Keratinocyte (primary cell): ENCODE data around the gene ERN2. TPM values are rescaled to one million over a fixed set of nuclear protein-coding genes. Genes with fewer than 3 reads are reported as not detected.

Source experiments
- DNase-seq: peaks from one replicate; pipeline ENCODE4 v3.0.0-alpha.2; 2011; ENCODE audit warnings: low read depth, missing footprints, low spot score
- FAIRE-seq: peaks from 2 replicates; lab custom pipeline; 2011; peaks lifted over from hg19 to GRCh38; lab: Jason Lieb, UNC
- H2AFZ ChIP-seq: 2 replicates; pipeline ENCODE4 v1.6.0; 2012; ENCODE audit warnings: low read length, control low read depth, inconsistent platforms; ENCODE audit not compliant: control insufficient read depth
- H3K27ac ChIP-seq: 2 replicates; pipeline ENCODE4 v1.5.1; 2011; ENCODE audit warnings: low read length; ENCODE audit not compliant: control insufficient read depth, insufficient read depth
- H3K27me3 ChIP-seq: 3 replicates; pipeline ENCODE4 v1.6.0; 2011; ENCODE audit warnings: low read length; ENCODE audit not compliant: control insufficient read depth, insufficient read depth; ENCODE audit errors: extremely low read depth
- H3K36me3 ChIP-seq, 2 experiments: 2 replicates in 1 of 2; 3 replicates in 1 of 2; pipeline ENCODE4 v1.5.1; 2011; ENCODE audit warnings: low read length in 2 of 2, mild to moderate bottlenecking in 1 of 2; ENCODE audit not compliant: control insufficient read depth in 2 of 2, insufficient read depth in 2 of 2; ENCODE audit errors: extremely low read depth in 1 of 2
- H3K4me1 ChIP-seq: 3 replicates; pipeline ENCODE4 v1.5.1; 2011; ENCODE audit warnings: low read length; ENCODE audit not compliant: control insufficient read depth, insufficient read depth; ENCODE audit errors: extremely low read depth
- H3K4me2 ChIP-seq: 3 replicates; pipeline ENCODE4 v1.6.0; 2011; ENCODE audit warnings: low read depth, low read length; ENCODE audit not compliant: control insufficient read depth, insufficient read depth; ENCODE audit errors: extremely low read depth
- H3K4me3 ChIP-seq, 3 experiments: fragments of 200-600 bp in 1 of 3; sonication (generic) in 1 of 3; 2 replicates in 2 of 3; 3 replicates in 1 of 3; pipeline ENCODE4 v1.5.1; 2011 to 2016; ENCODE audit warnings: low read length in 3 of 3, mild to moderate bottlenecking in 3 of 3, control low read depth in 2 of 3, inconsistent platforms in 1 of 3, low read depth in 1 of 3, mixed read lengths in 1 of 3, mixed run types in 1 of 3, moderate library complexity in 1 of 3; ENCODE audit not compliant: control insufficient read depth in 2 of 3, insufficient read depth in 2 of 3; ENCODE audit errors: extremely low read depth in 1 of 3
- H3K79me2 ChIP-seq: 2 replicates; pipeline ENCODE4 v1.6.0; 2012; ENCODE audit warnings: low read length; ENCODE audit not compliant: control insufficient read depth, insufficient read depth
- H3K9ac ChIP-seq: 3 replicates; pipeline ENCODE4 v1.6.0; 2011; ENCODE audit warnings: low read length; ENCODE audit not compliant: control insufficient read depth, insufficient read depth; ENCODE audit errors: extremely low read depth
- H3K9me1 ChIP-seq: 3 replicates; pipeline ENCODE4 v1.6.0; 2011; ENCODE audit warnings: low read length; ENCODE audit not compliant: control insufficient read depth, insufficient read depth; ENCODE audit errors: extremely low read depth
- H3K9me3 ChIP-seq: 2 replicates; pipeline ENCODE4 v1.5.1; 2012; ENCODE audit warnings: low read depth, low read length; ENCODE audit not compliant: control insufficient read depth
- H4K20me1 ChIP-seq: 3 replicates; pipeline ENCODE4 v1.6.0; 2011; ENCODE audit warnings: low read length; ENCODE audit not compliant: control insufficient read depth, insufficient read depth; ENCODE audit errors: extremely low read depth
- CTCF ChIP-seq, 3 experiments: IDR thresholded peaks in 1 of 3; conservative IDR thresholded peaks in 1 of 3; optimal IDR thresholded peaks in 1 of 3; 2 replicates in 2 of 3; 3 replicates in 1 of 3; pipeline versions ENCODE3 to v1.5.1; 2011; ENCODE audit warnings: low read length in 3 of 3, mild to moderate bottlenecking in 3 of 3, moderate library complexity in 2 of 3, control low read depth in 1 of 3, inconsistent platforms in 1 of 3; ENCODE audit not compliant: insufficient read depth in 2 of 3; ENCODE audit errors: extremely low read depth in 1 of 3
- EZH2 ChIP-seq: IDR thresholded peaks from one replicate; pipeline ENCODE4 v1.6.1; 2012; ENCODE audit warnings: inconsistent platforms, mild to moderate bottlenecking, low read length, moderate library complexity
- dilution Hi-C: fragments of 300-500 bp; cut with MboI; formaldehyde crosslinking; loops from one replicate; pipeline ENCODE4 v1.7.0; 2020; ENCODE audit warnings: low sequenced_read_pairs; ENCODE audit not compliant: extremely low pct_ligation_motif_present
- polyA plus RNA-seq, 5 experiments: library from polyadenylated mRNA; depleted of rRNA in 3 of 5; stranded (reverse) in 3 of 5; stranded (forward) in 1 of 5; unstranded in 1 of 5; fragments of >200 nt; gene quantifications; 1 replicate in 1 of 5; 2 replicates in 3 of 5; 3 replicates in 1 of 5; pipeline versions ENCODE4 v1.2.1 to v1.2.3, GENCODE V29; 2011 to 2012; ENCODE audit warnings: missing spikeins in 2 of 5, low read depth in 1 of 5, low replicate concordance in 1 of 5

Gene ERN2
- polyA plus RNA-seq, 1 donor (not counting 4 experiments of a cell fraction or from before 2014, with no cell fraction given): not detected

GRCh38 chr16:23748630-23749029, 35.6 kb upstream of the ERN2 start:
- no peak overlapping the region for H3K27ac ChIP-seq
- no peaks in the 10 kb centered on the region for H3K9me1 ChIP-seq
- no peak for FAIRE-seq
- H3K36me3 ChIP-seq: no peaks in the 10 kb centered on the region
- H4K20me1 ChIP-seq: no peaks in the 10 kb centered on the region
- H3K9me3 ChIP-seq: no peaks in the 10 kb centered on the region
- H3K9ac ChIP-seq: no peak overlapping the region
- dilution Hi-C loops: no loop called here
- H3K27me3 ChIP-seq: no peaks in the 10 kb centered on the region
- no peak overlapping the region for H3K4me2 ChIP-seq
- TF ChIP-seq EZH2 (no peak), CTCF (optimal IDR thresholded peaks at IDR 0.05 in 1 of 3, IDR thresholded peaks at IDR 0.05 in 1 of 3, conservative IDR thresholded peaks at IDR 0.05 in 1 of 3; ENCODE audit: extremely low read depth in 1 of 3, insufficient read depth in 2 of 3, low read length in 3 of 3) (no peak)
- H2AFZ ChIP-seq: no peak overlapping the region
- H3K79me2 ChIP-seq: no peaks in the 10 kb centered on the region
- no peaks in the 10 kb centered on the region for H3K4me1 ChIP-seq
- no peak overlapping the region for H3K4me3 ChIP-seq
- DNase-seq: no peak

GRCh38 chr16:23745263-23745662, 32.2 kb upstream of the ERN2 start:
- no peaks in the 10 kb centered on the region for H3K9me1 ChIP-seq
- DNase-seq (no peak), FAIRE-seq (no peak)
- no peaks in the 10 kb centered on the region for H3K27me3 ChIP-seq
- no peak overlapping the region for H2AFZ ChIP-seq
- TF ChIP-seq EZH2 (no peak), CTCF (optimal IDR thresholded peaks at IDR 0.05 in 1 of 3, IDR thresholded peaks at IDR 0.05 in 1 of 3, conservative IDR thresholded peaks at IDR 0.05 in 1 of 3; ENCODE audit: extremely low read depth in 1 of 3, insufficient read depth in 2 of 3, low read length in 3 of 3) (no peak)
- H3K79me2 ChIP-seq: no peaks in the 10 kb centered on the region
- no peak overlapping the region for H3K9ac ChIP-seq
- H3K4me3 ChIP-seq: no peak overlapping the region
- no peaks in the 10 kb centered on the region for H3K4me1 ChIP-seq
- H4K20me1 ChIP-seq: no peaks in the 10 kb centered on the region
- H3K27ac ChIP-seq: no peak overlapping the region
- dilution Hi-C loops: no loop called here
- H3K36me3 ChIP-seq: no peaks in the 10 kb centered on the region
- no peaks in the 10 kb centered on the region for H3K9me3 ChIP-seq
- H3K4me2 ChIP-seq: no peak overlapping the region
